ENCODE measurements around the gene SSUH2.
"Not testable (repeated sequence)": the region's sequence is repeated elsewhere in the genome, so short reads cannot be mapped to it uniquely, and the experiment has no call there.

The SSUH2 gene

GRCh38 chr3:8644748-8645390 is at the start of gene SSUH2:
Gene SSUH2, minus strand, starts transcription at chr3:8644798. Its CDS starts 40 bp downstream, at chr3:8644758.
- Histone ChIP-seq H3K9ac (ENCODE audit: low read length) (no peak within 1 kb of the TSS), H4K20me1 (ENCODE audit: low read depth, low read length) (no peaks in the 10 kb centered on the region), H3K9me3 (ENCODE audit: insufficient read depth, low read length) (no peaks in the 10 kb centered on the region), H2AFZ (ENCODE audit: low read depth, low read length, severe bottlenecking) (no peak within 1 kb of the TSS), H3K4me2 (ENCODE audit: low read depth, low read length, poor library complexity, severe bottlenecking) (no peak within 1 kb of the TSS), H3F3A (ENCODE audit: insufficient read depth) (no peaks in the 10 kb centered on the region), H3K4me3 (ENCODE audit: insufficient read depth, low read length, poor library complexity, severe bottlenecking) (no peak within 1 kb of the TSS), H3K36me3 (ENCODE audit: low read length) (no peaks in the 10 kb centered on the region), H3K9me2 (replicated peaks; ENCODE audit: insufficient read depth, low read length) (no peaks in the 10 kb centered on the region), H3K27ac (ENCODE audit: low read depth, low read length) (no peak within 1 kb of the TSS), H3K27me3 (ENCODE audit: low read length) (no peaks in the 10 kb centered on the region), H3K79me2 (ENCODE audit: insufficient read depth, low read length) (no peaks in the 10 kb centered on the region)
- TF ChIP-seq CTCF (IDR thresholded peaks at IDR 0.05; ENCODE audit: insufficient read depth, low read length, poor library complexity, severe bottlenecking) (no peak), EZH2phosphoT487 (conservative IDR thresholded peaks at IDR 0.05; ENCODE audit: low read length) (no peak)

- not testable (repeated sequence) for H3K9me3 ChIP-seq (ENCODE audit: insufficient read depth, low read length); H3K27me3 ChIP-seq (ENCODE audit: low read length); H2AFZ ChIP-seq (ENCODE audit: low read depth, low read length, severe bottlenecking); H3K4me2 ChIP-seq (ENCODE audit: low read depth, low read length, poor library complexity, severe bottlenecking); H4K20me1 ChIP-seq (ENCODE audit: low read depth, low read length); H3K79me2 ChIP-seq (ENCODE audit: insufficient read depth, low read length); H3K9ac ChIP-seq (ENCODE audit: low read length); H3K36me3 ChIP-seq (ENCODE audit: low read length); H3K27ac ChIP-seq (ENCODE audit: low read depth, low read length); H3K9me2 ChIP-seq (replicated peaks; ENCODE audit: insufficient read depth, low read length); H3K4me3 ChIP-seq (ENCODE audit: insufficient read depth, low read length, poor library complexity, severe bottlenecking); H3F3A ChIP-seq (ENCODE audit: insufficient read depth)
These were observed 46.7 kb upstream of the SSUH2 start for GRCh38 chr3:8691295-8691694.

- not testable (repeated sequence) for H4K20me1 ChIP-seq (ENCODE audit: low read depth, low read length); H3K27me3 ChIP-seq (ENCODE audit: low read length); H3K9me2 ChIP-seq (replicated peaks; ENCODE audit: insufficient read depth, low read length); H3K4me2 ChIP-seq (ENCODE audit: low read depth, low read length, poor library complexity, severe bottlenecking); H3K9ac ChIP-seq (ENCODE audit: low read length); H2AFZ ChIP-seq (ENCODE audit: low read depth, low read length, severe bottlenecking); H3K4me3 ChIP-seq (ENCODE audit: insufficient read depth, low read length, poor library complexity, severe bottlenecking); H3F3A ChIP-seq (ENCODE audit: insufficient read depth); H3K27ac ChIP-seq (ENCODE audit: low read depth, low read length); H3K9me3 ChIP-seq (ENCODE audit: insufficient read depth, low read length); H3K79me2 ChIP-seq (ENCODE audit: insufficient read depth, low read length); H3K36me3 ChIP-seq (ENCODE audit: low read length)
These were observed 40.4 kb upstream of the SSUH2 start for GRCh38 chr3:8684992-8685391.

GRCh38 chr3:8682850-8683574 is 38.4 kb upstream of the SSUH2 start:
- H3K9ac ChIP-seq (ENCODE audit: low read length); H3K4me3 ChIP-seq (ENCODE audit: insufficient read depth, low read length, poor library complexity, severe bottlenecking); H3K79me2 ChIP-seq (ENCODE audit: insufficient read depth, low read length); H3K36me3 ChIP-seq (ENCODE audit: low read length); H3K9me2 ChIP-seq (replicated peaks; ENCODE audit: insufficient read depth, low read length); H2AFZ ChIP-seq (ENCODE audit: low read depth, low read length, severe bottlenecking); H3K4me2 ChIP-seq (ENCODE audit: low read depth, low read length, poor library complexity, severe bottlenecking); H3K9me3 ChIP-seq (ENCODE audit: insufficient read depth, low read length); H3F3A ChIP-seq (ENCODE audit: insufficient read depth); H3K27ac ChIP-seq (ENCODE audit: low read depth, low read length); H4K20me1 ChIP-seq (ENCODE audit: low read depth, low read length); H3K27me3 ChIP-seq (ENCODE audit: low read length): not testable (repeated sequence)
- peak; percentile 32 for TF ChIP-seq CTCF (IDR thresholded peaks at IDR 0.05; ENCODE audit: insufficient read depth, low read length, poor library complexity, severe bottlenecking)

GRCh38 chr3:8681881-8682538 is 37.4 kb upstream of the SSUH2 start:
- not testable (repeated sequence) for H3K4me2 ChIP-seq (ENCODE audit: low read depth, low read length, poor library complexity, severe bottlenecking); H4K20me1 ChIP-seq (ENCODE audit: low read depth, low read length); H3K4me3 ChIP-seq (ENCODE audit: insufficient read depth, low read length, poor library complexity, severe bottlenecking); H3K27me3 ChIP-seq (ENCODE audit: low read length); H2AFZ ChIP-seq (ENCODE audit: low read depth, low read length, severe bottlenecking); H3K9me3 ChIP-seq (ENCODE audit: insufficient read depth, low read length); H3F3A ChIP-seq (ENCODE audit: insufficient read depth); H3K79me2 ChIP-seq (ENCODE audit: insufficient read depth, low read length); H3K36me3 ChIP-seq (ENCODE audit: low read length); H3K9ac ChIP-seq (ENCODE audit: low read length); H3K9me2 ChIP-seq (replicated peaks; ENCODE audit: insufficient read depth, low read length); H3K27ac ChIP-seq (ENCODE audit: low read depth, low read length)

All from SU-DHL-6 (cell line).